SIG-M5 treated with dmso at 0.1 percent for 504 hours (cell line): ENCODE results near the gene PTPRN2.
"Not testable (repeated sequence)": the region's sequence is repeated elsewhere in the genome, so short reads cannot be mapped to it uniquely, and the experiment has no call there.

ENCODE experiments used
- DNase-seq: peaks from one replicate; lab custom pipeline; 2025; ENCODE audit not compliant: unreplicated experiment; lab: John Stamatoyannopoulos, UW

PTPRN2 gene

DNA sequence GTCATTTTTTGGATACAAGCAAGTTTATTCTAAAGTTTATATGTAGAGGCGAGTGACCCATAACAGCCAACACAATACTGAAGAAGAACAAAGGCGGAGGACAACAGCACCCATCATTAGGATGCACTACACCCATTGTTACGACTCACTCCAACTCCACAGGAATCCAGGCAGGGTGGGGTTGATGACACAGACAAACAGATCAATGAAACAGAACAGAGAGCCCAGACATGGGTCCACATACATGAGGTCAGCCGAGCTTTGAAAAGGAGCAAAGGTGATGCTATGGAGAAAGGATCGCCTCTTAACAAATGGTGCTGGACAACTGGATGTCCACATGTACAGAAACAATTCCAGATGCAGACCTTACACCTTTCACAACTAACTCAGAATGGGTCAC is 426.4 kb downstream of the PTPRN2 start:
- no peak for DNase-seq

DNA sequence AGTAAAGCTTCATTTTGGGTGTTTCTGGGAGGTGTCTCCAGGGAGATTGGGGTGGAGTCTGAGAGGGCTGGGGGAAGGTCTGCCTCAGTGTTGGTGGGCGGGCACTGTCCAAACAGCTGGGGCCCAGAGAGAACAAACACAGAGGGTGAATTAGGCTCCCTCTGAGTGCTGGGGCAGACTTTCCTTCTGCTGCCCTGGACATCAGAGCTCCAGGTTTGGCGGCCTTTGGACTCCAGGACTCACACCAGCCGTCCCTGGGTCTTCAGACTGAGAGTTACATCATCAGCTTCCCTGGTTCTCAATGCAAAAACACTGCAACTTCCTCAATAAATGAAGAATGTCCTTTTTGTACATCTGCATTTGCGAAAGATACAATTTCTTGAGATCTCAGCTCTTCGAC is 427.4 kb downstream of the PTPRN2 start:
- DNase-seq = no peak

GRCh38 chr7:158157460-158157859 is 430.2 kb downstream of the PTPRN2 start:
- no peak for DNase-seq

DNA sequence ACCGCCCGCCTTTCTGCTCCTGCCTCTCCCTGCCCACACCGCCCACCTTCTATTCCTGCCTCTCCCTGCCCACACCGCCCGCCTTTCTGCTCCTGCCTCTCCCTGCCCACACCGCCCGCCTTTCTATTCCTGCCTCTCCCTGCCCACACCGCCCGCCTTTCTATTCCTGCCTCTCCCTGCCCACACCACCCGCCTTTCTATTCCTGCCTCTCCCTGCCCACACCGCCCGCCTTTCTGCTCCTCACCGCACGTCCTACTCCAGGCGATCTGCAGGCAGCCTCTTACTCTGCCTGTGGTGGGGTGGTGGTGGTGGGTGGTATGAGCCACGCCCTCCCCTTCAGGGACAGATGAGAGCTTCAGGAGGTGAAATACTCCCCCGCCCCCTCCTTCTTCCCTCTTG is 436.4 kb downstream of the PTPRN2 start:
- not testable (repeated sequence) for DNase-seq

DNA sequence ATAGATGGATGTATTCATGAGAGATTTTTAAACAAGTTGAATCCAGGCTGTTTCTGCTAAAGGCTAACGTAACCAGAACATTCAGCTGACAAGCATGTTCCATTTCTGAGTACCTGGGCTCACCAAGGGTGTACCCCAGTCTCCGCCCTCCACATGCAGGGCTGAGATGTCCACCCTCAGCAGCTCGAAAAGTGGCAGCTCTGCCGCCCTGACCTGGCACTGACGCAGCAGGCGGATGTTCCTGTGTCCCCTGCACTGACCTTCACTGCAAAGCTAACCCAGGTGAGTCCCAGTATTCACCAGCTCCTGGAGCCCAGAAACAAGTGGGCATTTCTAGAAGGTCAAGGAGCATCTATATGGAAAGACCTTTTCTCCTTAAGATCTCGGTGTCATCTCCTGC is 437.4 kb downstream of the PTPRN2 start:
- DNase-seq = no peak

DNA sequence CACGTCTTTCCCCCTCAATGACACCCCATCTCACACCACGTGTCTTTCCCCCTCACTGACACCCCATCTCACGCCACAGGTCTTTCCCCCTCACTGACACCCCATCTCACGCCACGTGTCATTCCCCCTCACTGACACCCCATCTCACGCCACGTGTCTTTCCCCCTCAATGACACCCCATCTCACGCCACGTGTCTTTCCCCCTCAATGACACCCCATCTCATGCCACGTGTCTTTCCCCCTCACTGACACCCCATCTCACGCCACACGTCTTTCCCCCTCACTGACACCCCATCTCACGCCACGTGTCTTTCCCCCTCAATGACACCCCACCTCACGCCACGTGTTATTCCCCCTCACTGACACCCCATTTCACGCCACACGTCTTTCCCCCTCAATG is 440.2 kb downstream of the PTPRN2 start:
- DNase-seq = not testable (repeated sequence)

GRCh38 chr7:158145370-158145769 is 442.3 kb downstream of the PTPRN2 start:
- no peak for DNase-seq

DNA sequence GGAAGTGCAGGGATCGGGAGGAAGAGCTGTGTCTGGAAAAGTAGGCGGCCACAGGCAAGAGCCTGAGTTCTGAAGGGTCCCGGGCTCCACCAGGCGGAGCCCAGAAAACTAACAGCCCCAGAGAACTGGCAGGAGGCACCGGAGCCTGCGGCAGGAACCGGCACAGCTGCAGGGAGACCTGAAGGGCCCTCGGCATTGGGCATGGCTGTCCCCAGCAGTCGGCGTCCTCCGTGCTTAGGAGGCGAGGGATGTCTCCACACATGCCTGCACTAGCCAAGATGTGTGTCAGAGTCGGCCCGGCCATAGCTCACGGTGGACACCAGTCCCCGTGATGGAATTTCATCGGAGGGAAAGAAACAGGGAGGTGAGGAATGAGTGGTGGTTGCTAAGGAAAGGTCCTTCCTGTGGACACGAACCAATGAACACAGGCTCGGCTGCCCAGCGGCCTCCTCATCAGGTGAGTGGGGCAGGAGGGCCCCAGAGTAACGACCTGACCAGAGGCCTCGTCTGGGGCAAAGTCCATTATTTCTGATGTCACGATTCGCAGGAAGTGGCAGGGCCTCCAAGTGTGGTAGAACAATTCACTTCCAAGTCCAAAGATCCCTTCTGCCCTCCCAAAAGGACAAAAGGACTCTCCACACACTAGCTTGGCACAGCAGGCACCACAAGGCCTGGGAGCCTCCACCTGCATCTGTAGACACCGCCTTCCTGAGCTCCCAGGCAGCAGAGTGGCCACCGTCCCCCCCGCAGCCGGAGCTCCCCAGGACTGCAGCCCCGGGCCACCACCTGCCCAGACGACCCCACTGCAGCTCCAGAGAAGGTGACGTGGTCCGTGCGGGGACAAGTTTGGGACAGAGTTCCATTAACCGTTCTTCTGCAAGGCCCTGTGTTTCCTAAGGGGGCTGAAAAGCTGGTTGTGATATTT is 444.2 kb downstream of the PTPRN2 start:
- no peak for DNase-seq

GRCh38 chr7:158142657-158143056 is 445.0 kb downstream of the PTPRN2 start:
- DNase-seq = no peak

DNA sequence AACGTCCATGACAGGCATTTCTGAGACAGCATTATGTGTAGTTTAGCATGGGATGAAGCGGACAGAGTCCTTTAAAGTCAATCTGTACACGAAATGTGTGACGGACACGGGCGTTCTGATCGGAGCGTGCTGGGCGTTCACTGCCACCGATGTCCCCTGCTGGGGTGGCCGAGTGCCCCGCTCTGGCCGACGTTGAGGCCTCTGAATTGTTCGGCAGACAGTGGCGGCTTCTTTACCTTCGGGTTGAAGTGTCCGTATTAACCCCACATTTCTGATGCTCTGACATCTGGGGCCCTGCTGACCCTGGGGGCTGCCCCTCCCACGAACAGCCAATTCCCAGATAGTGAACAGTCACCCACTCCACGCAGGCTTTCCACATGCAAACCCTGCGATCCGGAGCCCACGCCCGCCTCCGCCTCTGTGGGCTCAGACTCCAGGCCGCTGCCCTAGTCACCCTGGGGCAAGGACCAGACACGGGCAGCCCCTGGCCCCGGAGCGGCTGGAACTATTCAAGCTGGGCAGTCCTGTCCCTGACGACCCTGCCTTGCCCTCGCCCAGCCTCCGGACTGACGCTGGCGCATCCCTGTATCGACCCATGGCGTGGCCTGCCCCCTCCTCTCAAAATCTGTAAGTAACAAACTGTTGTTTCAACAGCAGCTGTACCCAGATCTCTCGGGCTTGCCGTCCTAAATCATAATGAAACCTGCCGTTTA is 445.7 kb downstream of the PTPRN2 start:
- DNase-seq = no peak

DNA sequence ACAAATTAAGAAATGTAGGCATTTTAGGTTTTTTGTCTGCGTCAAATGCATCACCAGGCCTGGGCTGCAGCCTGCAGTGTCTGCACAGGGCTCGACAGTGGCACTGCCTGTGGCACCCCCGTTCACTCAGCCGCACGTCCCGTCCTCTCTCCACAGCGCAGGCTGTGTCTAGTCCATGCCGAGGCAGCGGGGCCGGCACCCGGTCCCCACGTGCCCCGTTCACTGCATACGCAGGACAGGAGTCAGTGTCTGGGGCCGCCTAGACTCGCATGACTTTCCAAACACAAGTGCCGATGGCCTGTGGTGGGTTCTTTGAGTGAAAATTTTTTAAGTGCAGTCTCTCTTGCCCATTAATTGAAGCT is 446.4 kb downstream of the PTPRN2 start:
- no peak for DNase-seq

- no peak for DNase-seq
Measured at GRCh38 chr7:158140538-158141220, 446.9 kb downstream of the PTPRN2 start.

DNA sequence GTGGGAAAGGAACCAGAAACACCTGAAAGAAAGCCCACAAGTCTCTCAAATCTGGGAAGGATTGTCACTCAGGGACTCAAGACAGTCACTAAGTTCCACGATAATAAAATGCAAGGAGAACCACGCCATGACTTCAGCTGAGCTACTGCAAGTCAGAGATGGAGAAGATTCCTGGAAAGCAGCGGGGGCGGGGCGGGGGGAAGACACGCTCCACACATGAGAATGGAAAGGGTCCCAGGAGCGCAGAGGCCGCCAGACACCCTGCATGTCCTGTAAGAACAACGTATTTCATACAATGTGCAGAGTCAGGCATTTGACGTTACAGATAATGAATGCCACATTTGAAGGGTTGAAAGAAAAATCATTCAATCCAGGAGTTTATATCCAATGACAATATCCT is 448.1 kb downstream of the PTPRN2 start:
- DNase-seq = no peak

- no peak for DNase-seq
Measured at GRCh38 chr7:158138329-158138597, 449.4 kb downstream of the PTPRN2 start.

GRCh38 chr7:158137516-158138328 is 449.9 kb downstream of the PTPRN2 start:
- DNase-seq = no peak

DNA sequence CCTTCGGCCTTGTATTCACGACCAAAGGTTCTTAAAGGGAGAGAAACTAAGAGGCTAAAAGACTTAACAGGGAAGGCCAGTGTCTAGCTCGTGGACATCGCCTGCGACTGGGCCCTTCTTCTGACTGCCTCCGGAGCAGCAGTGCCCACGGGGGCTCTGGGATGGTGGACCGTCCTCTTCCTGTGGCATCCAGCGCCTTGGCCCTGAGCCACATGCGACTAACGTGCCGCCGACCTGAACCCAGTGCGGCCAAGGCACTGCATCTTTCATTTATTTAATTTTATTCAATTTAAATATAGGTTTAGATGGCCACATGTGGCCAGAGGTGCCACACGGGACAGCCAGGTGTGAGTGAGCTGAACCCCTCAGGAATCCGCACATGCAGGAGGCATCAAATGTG is 451.7 kb downstream of the PTPRN2 start:
- no peak for DNase-seq

DNA sequence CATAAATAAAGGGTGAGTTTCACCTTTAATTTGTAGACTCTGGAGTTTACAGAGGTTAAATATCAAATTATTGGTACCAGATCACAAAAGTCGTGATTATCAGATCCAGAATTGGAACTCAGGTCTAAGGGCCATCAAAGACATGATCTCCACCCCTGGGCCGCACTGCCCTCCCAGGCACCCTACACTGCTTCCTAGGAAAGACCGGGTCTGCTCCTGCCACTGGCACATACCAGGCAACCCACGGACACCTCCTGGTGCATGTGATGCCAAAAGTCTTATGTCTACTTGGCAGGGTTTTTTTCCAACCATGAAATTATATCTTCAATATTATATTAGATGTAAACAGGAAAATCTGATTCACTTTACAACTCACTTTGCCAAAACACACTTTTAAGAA is 452.8 kb downstream of the PTPRN2 start:
- no peak for DNase-seq

DNA sequence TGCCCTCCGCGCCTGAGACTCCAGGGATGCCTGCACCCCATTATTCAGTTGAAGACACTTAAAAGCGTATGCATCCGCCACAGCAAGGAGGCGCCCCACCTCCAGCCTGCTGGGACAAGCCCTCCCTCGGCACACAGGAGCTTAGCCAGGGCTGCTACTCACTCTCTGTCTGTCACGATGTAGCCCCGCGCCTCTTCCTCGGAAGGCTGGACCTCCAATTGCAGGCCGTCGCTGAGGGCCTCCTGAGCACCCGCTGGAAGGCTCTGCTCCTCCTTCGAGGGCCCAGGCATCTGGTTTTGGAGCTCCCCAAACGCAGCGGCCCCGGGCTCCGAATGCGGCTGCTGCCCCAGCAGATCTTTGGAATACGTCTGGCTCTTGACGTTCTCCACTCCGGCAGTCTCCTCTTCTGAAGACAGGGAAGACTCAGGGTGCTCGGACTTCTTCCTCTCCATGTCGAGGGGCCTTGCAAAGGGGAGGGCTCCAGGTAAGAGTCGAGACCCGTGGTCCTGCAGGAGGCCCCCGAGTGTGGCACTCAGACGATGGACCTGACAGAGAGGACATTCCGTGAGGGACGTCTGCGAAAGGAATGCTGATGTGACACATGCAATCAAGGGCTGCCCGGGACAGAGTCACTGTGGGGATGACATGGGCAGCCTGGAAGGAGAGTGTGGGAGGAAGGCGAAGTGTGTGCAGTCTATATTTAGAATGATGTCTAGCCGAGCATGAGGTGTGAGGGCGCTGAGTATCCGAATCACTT is 453.9 kb downstream of the PTPRN2 start:
- DNase-seq = no peak

DNA sequence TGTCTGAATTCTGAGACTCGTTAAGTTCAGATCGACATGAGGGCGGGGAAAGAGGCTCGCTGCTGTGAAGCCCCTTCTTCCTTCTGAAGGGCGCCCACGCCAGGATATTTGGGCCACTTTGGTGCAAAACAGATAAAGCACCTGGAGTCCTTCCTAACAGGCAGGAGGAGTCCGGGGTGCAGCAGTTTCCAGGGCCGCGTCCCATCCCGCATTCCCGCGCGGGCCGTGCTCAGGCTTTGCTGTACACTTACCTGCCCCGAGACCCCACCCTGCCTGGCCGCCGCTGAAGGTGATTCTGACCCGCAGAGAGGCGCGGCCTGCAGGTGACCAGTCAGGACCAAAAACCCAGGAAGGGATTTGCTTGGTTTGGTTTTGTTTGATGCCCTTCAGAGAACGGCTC is 454.6 kb downstream of the PTPRN2 start:
- DNase-seq = no peak

- DNase-seq = no peak
Measured at GRCh38 chr7:158130023-158130409, 457.6 kb downstream of the PTPRN2 start.
